ENCODE results near the gene PRDX5.

PRDX5 gene

DNA sequence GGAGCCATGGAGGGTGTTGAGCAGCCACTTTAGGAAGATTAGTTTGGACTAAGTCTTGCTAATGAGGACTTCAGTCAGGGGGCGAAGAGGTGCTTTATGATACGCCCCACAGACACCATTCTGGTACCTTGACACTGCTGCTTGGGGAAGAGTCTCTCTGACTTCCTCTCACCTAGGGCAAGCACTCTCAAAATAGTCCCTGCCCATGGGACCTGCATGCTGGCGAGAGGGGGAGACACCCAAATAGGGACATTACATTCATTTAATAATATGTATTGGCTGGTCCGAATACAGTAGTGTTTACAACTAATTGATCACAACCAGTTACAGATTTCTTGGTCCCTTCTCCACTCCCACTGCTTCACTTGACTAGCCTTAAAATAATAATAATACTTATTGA, 22.2 kb upstream of the PRDX5 start:
- Histone ChIP-seq H3K27ac (ENCODE audit: extremely low read depth, low read depth, low read length) (no peak overlapping the region), H3K4me1 (ENCODE audit: control insufficient read depth, insufficient read depth, low read length) (no peaks in the 10 kb centered on the region), H3K9me3 (ENCODE audit: control insufficient read depth, insufficient read depth, low read depth, low read length) (no peaks in the 10 kb centered on the region), H3K4me3 (ENCODE audit: low read depth, low read length) (no peak overlapping the region), H3K36me3 (ENCODE audit: control insufficient read depth in 2 of 2, insufficient read depth in 1 of 2, low read length in 2 of 2) (no peaks in the 10 kb centered on the region)
- no peak for TF ChIP-seq KLF16 (tag by site-specific recombination; IDR thresholded peaks at IDR 0.05)
- no peak for TF ChIP-seq ZNF610 (tag by site-specific recombination; IDR thresholded peaks at IDR 0.05; ENCODE audit: borderline replicate concordance)
- no peak for TF ChIP-seq ZNF37A (tag by site-specific recombination; IDR thresholded peaks at IDR 0.05)
- no peak for TF ChIP-seq ZIC2 (tag by site-specific recombination; IDR thresholded peaks at IDR 0.05)
- no peak for TF ChIP-seq BCL11B (tag by site-specific recombination; IDR thresholded peaks at IDR 0.05; ENCODE audit: low read depth)
- TF ChIP-seq ZNF146 (tag by site-specific recombination; IDR thresholded peaks at IDR 0.05) = no peak
- TF ChIP-seq ZBTB7A (tag by site-specific recombination; IDR thresholded peaks at IDR 0.05; ENCODE audit: low read depth) = no peak
- TF ChIP-seq ZNF221 (tag by site-specific recombination; IDR thresholded peaks at IDR 0.05; ENCODE audit: borderline replicate concordance) = no peak
- TF ChIP-seq PBX3 (CRISPR knock-in tag; IDR thresholded peaks at IDR 0.05) = no peak
- TF ChIP-seq ZNF23 (tag by site-specific recombination; IDR thresholded peaks at IDR 0.05; ENCODE audit: borderline replicate concordance) = no peak
- CTCF ChIA-PET = interaction anchor here (0.9 to 1.7 kb wide), 4 partner anchors 9 to 59 kb away, joined by 3 to 13 read pairs (median 4); partner anchors contain the start of gene PLCB3
- POLR2A ChIA-PET = interaction anchor here (0.8 kb wide), 1 partner anchor 24 kb away, joined by 3 read pairs; no protein-coding TSS in a partner anchor

- ChIA-PET CTCF (interaction anchor here (0.6 to 1.7 kb wide), 7 partner anchors 8 to 467 kb away, joined by 3 to 13 read pairs (median 4); partner anchors contain the start of gene PLCB3), POLR2A (no interaction called here)
- TF ChIP-seq ZSCAN30 (tag by site-specific recombination; IDR thresholded peaks at IDR 0.05) (no peak), ZNF555 (tag by site-specific recombination; conservative IDR thresholded peaks at IDR 0.05) (no peak), ZNF23 (tag by site-specific recombination; IDR thresholded peaks at IDR 0.05; ENCODE audit: borderline replicate concordance) (no peak), BCL11B (tag by site-specific recombination; IDR thresholded peaks at IDR 0.05; ENCODE audit: low read depth) (no peak), ZFP3 (tag by site-specific recombination; IDR thresholded peaks at IDR 0.05; ENCODE audit: low read depth) (no peak), ZNF791 (tag by site-specific recombination; IDR thresholded peaks at IDR 0.05) (no peak), ZNF776 (tag by site-specific recombination; IDR thresholded peaks at IDR 0.05; ENCODE audit: borderline replicate concordance) (no peak), ZNF837 (tag by site-specific recombination; IDR thresholded peaks at IDR 0.05) (no peak), ZBTB10 (tag by site-specific recombination; IDR thresholded peaks at IDR 0.05) (no peak), ZNF155 (tag by site-specific recombination; IDR thresholded peaks at IDR 0.05) (no peak), ZNF514 (tag by site-specific recombination; IDR thresholded peaks at IDR 0.05) (no peak), ZNF146 (tag by site-specific recombination; IDR thresholded peaks at IDR 0.05) (no peak), ZNF121 (tag by site-specific recombination; IDR thresholded peaks at IDR 0.05) (no peak), ZNF24 (tag by site-specific recombination; IDR thresholded peaks at IDR 0.05) (no peak), PATZ1 (tag by site-specific recombination; IDR thresholded peaks at IDR 0.05) (no peak), KLF9 (tag by site-specific recombination; IDR thresholded peaks at IDR 0.05; ENCODE audit: low read depth) (no peak), OVOL3 (tag by site-specific recombination; IDR thresholded peaks at IDR 0.05) (no peak), ZNF701 (tag by site-specific recombination; IDR thresholded peaks at IDR 0.05) (no peak), ZNF843 (tag by site-specific recombination; IDR thresholded peaks at IDR 0.05) (no peak)
- TF ChIP-seq, protein P1, sequence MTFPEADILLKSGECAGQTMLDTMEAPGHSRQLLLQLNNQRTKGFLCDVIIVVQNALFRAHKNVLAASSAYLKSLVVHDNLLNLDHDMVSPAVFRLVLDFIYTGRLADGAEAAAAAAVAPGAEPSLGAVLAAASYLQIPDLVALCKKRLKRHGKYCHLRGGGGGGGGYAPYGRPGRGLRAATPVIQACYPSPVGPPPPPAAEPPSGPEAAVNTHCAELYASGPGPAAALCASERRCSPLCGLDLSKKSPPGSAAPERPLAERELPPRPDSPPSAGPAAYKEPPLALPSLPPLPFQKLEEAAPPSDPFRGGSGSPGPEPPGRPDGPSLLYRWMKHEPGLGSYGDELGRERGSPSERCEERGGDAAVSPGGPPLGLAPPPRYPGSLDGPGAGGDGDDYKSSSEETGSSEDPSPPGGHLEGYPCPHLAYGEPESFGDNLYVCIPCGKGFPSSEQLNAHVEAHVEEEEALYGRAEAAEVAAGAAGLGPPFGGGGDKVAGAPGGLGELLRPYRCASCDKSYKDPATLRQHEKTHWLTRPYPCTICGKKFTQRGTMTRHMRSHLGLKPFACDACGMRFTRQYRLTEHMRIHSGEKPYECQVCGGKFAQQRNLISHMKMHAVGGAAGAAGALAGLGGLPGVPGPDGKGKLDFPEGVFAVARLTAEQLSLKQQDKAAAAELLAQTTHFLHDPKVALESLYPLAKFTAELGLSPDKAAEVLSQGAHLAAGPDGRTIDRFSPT (tag by site-specific recombination; IDR thresholded peaks at IDR 0.05) = no peak
- Histone ChIP-seq H3K9me3 (ENCODE audit: control insufficient read depth, insufficient read depth, low read depth, low read length) (no peaks in the 10 kb centered on the region), H3K4me3 (ENCODE audit: low read depth, low read length) (no peak overlapping the region), H3K27ac (ENCODE audit: extremely low read depth, low read depth, low read length) (no peak overlapping the region), H3K4me1 (ENCODE audit: control insufficient read depth, insufficient read depth, low read length) (no peaks in the 10 kb centered on the region), H3K36me3 (ENCODE audit: control insufficient read depth in 2 of 2, insufficient read depth in 1 of 2, low read length in 2 of 2) (no peaks in the 10 kb centered on the region)
These were observed 21.7 kb upstream of the PRDX5 start for GRCh38 chr11:64296236-64296635.

Measured in HEK293 (cell line).